Measurements from ENCODE around the gene CCNJL.
A peak's percentile ranks its signal among the peaks of the same experiment; 100 is the strongest.

CCNJL gene

DNA sequence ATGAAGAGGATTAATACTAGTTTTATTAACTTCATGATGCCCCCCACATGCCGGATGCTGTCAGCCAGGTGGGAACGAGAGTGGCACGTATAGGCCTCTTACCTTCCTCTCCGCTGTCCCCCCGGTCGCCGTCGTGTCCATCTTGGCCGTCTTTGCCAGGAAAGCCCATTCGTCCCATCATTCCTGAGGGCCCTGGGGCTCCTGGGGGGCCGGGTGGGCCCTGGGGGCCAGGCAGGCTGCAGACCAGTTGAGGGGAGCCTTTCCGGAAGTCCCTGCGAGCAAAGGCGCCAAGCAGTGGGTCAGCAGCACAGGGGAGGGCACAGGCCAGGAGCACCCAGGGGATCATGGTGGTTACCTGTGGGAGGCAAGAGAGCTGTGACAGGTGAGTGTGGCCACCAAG is 42.3 kb upstream of the CCNJL start:
- no peak overlapping the region for H3K27ac ChIP-seq (ENCODE audit: low read depth, low read length)
- H2BK12ac ChIP-seq (ENCODE audit: low read length), result no peak overlapping the region

GRCh38 chr5:160353379-160353778 is 41.0 kb upstream of the CCNJL start:
- H3K4me2 ChIP-seq (ENCODE audit: low read length), result no peak overlapping the region
- H2AK5ac ChIP-seq (ENCODE audit: low read length), result no peak overlapping the region
- H3K23ac ChIP-seq (ENCODE audit: low read length), result no peak overlapping the region
- no CpG with 5 or more reads among the region's 8 CpGs for WGBS (ENCODE audit: extremely low coverage, insufficient coverage, insufficient read length)
- H2BK12ac ChIP-seq (ENCODE audit: low read length), result no peak overlapping the region
- H3K27ac ChIP-seq (ENCODE audit: low read depth, low read length), result no peak overlapping the region
- H3K36me3 ChIP-seq (ENCODE audit: control insufficient read depth in 1 of 2, insufficient read depth in 2 of 2, low read length in 2 of 2), result no peaks in the 10 kb centered on the region
- H3K9me3 ChIP-seq (ENCODE audit: insufficient read depth, low read depth, low read length), result no peaks in the 10 kb centered on the region
- H2AFZ ChIP-seq (ENCODE audit: insufficient read depth, low read length, poor library complexity), result peak overlapping the region; percentile 45
- H3K14ac ChIP-seq (ENCODE audit: low read length), result no peak overlapping the region
- H2BK5ac ChIP-seq (ENCODE audit: low read depth, low read length, poor library complexity), result no peak overlapping the region
- no peak overlapping the region for H3K4me3 ChIP-seq (ENCODE audit: low read depth, low read length)
- H3K4me1 ChIP-seq (ENCODE audit: control insufficient read depth in 1 of 2, insufficient read depth in 2 of 2, low read length in 2 of 2), result no peaks in the 10 kb centered on the region
- no peak overlapping the region for H3K9ac ChIP-seq (ENCODE audit: low read length)
- no peak overlapping the region for H3K18ac ChIP-seq (ENCODE audit: low read length)
- DNase-seq, result no peak
- H3K79me1 ChIP-seq (ENCODE audit: low read length), result no peaks in the 10 kb centered on the region
- no peak overlapping the region for H4K8ac ChIP-seq (ENCODE audit: low read depth, low read length)
- H3K79me2 ChIP-seq (ENCODE audit: control insufficient read depth, insufficient read depth, low read length, poor library complexity), result no peaks in the 10 kb centered on the region
- H4K91ac ChIP-seq (ENCODE audit: low read depth, low read length), result no peak overlapping the region
- H4K12ac ChIP-seq (ENCODE audit: low read depth, low read length), result no peak overlapping the region
- H2BK120ac ChIP-seq (ENCODE audit: insufficient read depth, low read length, poor library complexity), result no peak overlapping the region
- H3K27me3 ChIP-seq (ENCODE audit: insufficient read depth, low read length), result no peaks in the 10 kb centered on the region
- H3K4ac ChIP-seq (ENCODE audit: low read depth, low read length), result no peak overlapping the region

More for the DNA sequence above, 42.3 kb upstream of the CCNJL start:
- Histone ChIP-seq H3K79me1 (ENCODE audit: low read length) (no peaks in the 10 kb centered on the region), H3K4ac (ENCODE audit: low read depth, low read length) (no peak overlapping the region), H3K9me3 (ENCODE audit: insufficient read depth, low read depth, low read length) (no peaks in the 10 kb centered on the region), H3K36me3 (ENCODE audit: control insufficient read depth in 1 of 2, insufficient read depth in 2 of 2, low read length in 2 of 2) (no peaks in the 10 kb centered on the region), H3K27me3 (ENCODE audit: insufficient read depth, low read length) (no peaks in the 10 kb centered on the region), H3K9ac (ENCODE audit: low read length) (no peak overlapping the region), H4K8ac (ENCODE audit: low read depth, low read length) (no peak overlapping the region), H4K91ac (ENCODE audit: low read depth, low read length) (no peak overlapping the region), H3K79me2 (ENCODE audit: control insufficient read depth, insufficient read depth, low read length, poor library complexity) (no peaks in the 10 kb centered on the region), H2AFZ (ENCODE audit: insufficient read depth, low read length, poor library complexity) (no peak overlapping the region), H3K14ac (ENCODE audit: low read length) (no peak overlapping the region), H2BK5ac (ENCODE audit: low read depth, low read length, poor library complexity) (no peak overlapping the region), H2AK5ac (ENCODE audit: low read length) (no peak overlapping the region), H4K12ac (ENCODE audit: low read depth, low read length) (no peak overlapping the region), H3K18ac (ENCODE audit: low read length) (no peak overlapping the region), H3K4me1 (ENCODE audit: control insufficient read depth in 1 of 2, insufficient read depth in 2 of 2, low read length in 2 of 2) (peaks cover 3% of the 10 kb centered on the region in 2 experiments), H3K4me2 (ENCODE audit: low read length) (no peak overlapping the region), H3K4me3 (ENCODE audit: low read depth, low read length) (no peak overlapping the region), H2BK120ac (ENCODE audit: insufficient read depth, low read length, poor library complexity) (no peak overlapping the region), H3K23ac (ENCODE audit: low read length) (no peak overlapping the region)
- no CpG with 5 or more reads among the region's 14 CpGs for WGBS (ENCODE audit: extremely low coverage, insufficient coverage, insufficient read length)
- no peak for DNase-seq

GRCh38 chr5:160352308-160352707 is 39.9 kb upstream of the CCNJL start:
- Histone ChIP-seq H3K4me3 (ENCODE audit: low read depth, low read length) (no peak overlapping the region), H3K27ac (ENCODE audit: low read depth, low read length) (no peak overlapping the region), H3K79me1 (ENCODE audit: low read length) (no peaks in the 10 kb centered on the region), H3K9me3 (ENCODE audit: insufficient read depth, low read depth, low read length) (no peaks in the 10 kb centered on the region), H4K12ac (ENCODE audit: low read depth, low read length) (no peak overlapping the region), H3K36me3 (ENCODE audit: control insufficient read depth in 1 of 2, insufficient read depth in 2 of 2, low read length in 2 of 2) (no peaks in the 10 kb centered on the region), H2BK5ac (ENCODE audit: low read depth, low read length, poor library complexity) (no peak overlapping the region), H2AFZ (ENCODE audit: insufficient read depth, low read length, poor library complexity) (no peak overlapping the region), H3K4me2 (ENCODE audit: low read length) (no peak overlapping the region), H3K27me3 (ENCODE audit: insufficient read depth, low read length) (no peaks in the 10 kb centered on the region), H3K79me2 (ENCODE audit: control insufficient read depth, insufficient read depth, low read length, poor library complexity) (no peaks in the 10 kb centered on the region), H2AK5ac (ENCODE audit: low read length) (no peak overlapping the region), H3K9ac (ENCODE audit: low read length) (no peak overlapping the region), H2BK12ac (ENCODE audit: low read length) (no peak overlapping the region), H2BK120ac (ENCODE audit: insufficient read depth, low read length, poor library complexity) (no peak overlapping the region), H4K91ac (ENCODE audit: low read depth, low read length) (no peak overlapping the region), H3K14ac (ENCODE audit: low read length) (no peak overlapping the region), H3K18ac (ENCODE audit: low read length) (no peak overlapping the region), H3K4ac (ENCODE audit: low read depth, low read length) (no peak overlapping the region), H3K23ac (ENCODE audit: low read length) (no peak overlapping the region), H3K4me1 (ENCODE audit: control insufficient read depth in 1 of 2, insufficient read depth in 2 of 2, low read length in 2 of 2) (no peaks in the 10 kb centered on the region), H4K8ac (ENCODE audit: low read depth, low read length) (no peak overlapping the region)
- no peak for DNase-seq
- WGBS (ENCODE audit: extremely low coverage, insufficient coverage, insufficient read length), result no CpG with 5 or more reads among the region's 4 CpGs

DNA sequence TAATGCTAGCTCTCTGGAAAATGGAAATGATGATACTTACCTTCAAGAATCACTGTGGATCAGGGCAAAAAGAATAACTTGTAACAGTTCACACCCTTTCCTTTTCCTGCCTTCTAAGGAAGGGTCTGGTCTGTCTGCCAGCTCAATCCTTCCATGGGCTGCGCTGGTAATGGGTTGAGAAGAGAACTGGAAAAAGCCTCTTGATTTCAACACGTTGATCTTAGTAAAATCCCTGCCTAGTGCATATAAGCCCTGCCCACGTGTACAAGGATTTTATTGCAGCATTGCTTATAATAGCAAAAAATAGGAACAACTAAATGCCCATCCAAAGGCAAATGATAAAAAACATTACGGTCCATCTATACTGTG is 37.6 kb upstream of the CCNJL start:
- Histone ChIP-seq H2BK12ac (ENCODE audit: low read length) (no peak overlapping the region), H4K12ac (ENCODE audit: low read depth, low read length) (no peak overlapping the region), H3K4me3 (ENCODE audit: low read depth, low read length) (no peak overlapping the region), H3K4ac (ENCODE audit: low read depth, low read length) (no peak overlapping the region), H2AK5ac (ENCODE audit: low read length) (no peak overlapping the region), H3K18ac (ENCODE audit: low read length) (no peak overlapping the region), H3K23ac (ENCODE audit: low read length) (no peak overlapping the region), H3K4me2 (ENCODE audit: low read length) (no peak overlapping the region), H3K27me3 (ENCODE audit: insufficient read depth, low read length) (no peaks in the 10 kb centered on the region), H3K14ac (ENCODE audit: low read length) (no peak overlapping the region), H3K79me1 (ENCODE audit: low read length) (peaks cover 3% of the 10 kb centered on the region), H4K91ac (ENCODE audit: low read depth, low read length) (no peak overlapping the region), H3K4me1 (ENCODE audit: control insufficient read depth in 1 of 2, insufficient read depth in 2 of 2, low read length in 2 of 2) (peaks cover 0 to 2% of the 10 kb centered on the region in 2 experiments), H3K9me3 (ENCODE audit: insufficient read depth, low read depth, low read length) (no peaks in the 10 kb centered on the region), H2BK5ac (ENCODE audit: low read depth, low read length, poor library complexity) (no peak overlapping the region), H3K27ac (ENCODE audit: low read depth, low read length) (no peak overlapping the region), H2AFZ (ENCODE audit: insufficient read depth, low read length, poor library complexity) (no peak overlapping the region), H3K9ac (ENCODE audit: low read length) (no peak overlapping the region), H3K36me3 (ENCODE audit: control insufficient read depth in 1 of 2, insufficient read depth in 2 of 2, low read length in 2 of 2) (no peaks in the 10 kb centered on the region), H4K8ac (ENCODE audit: low read depth, low read length) (no peak overlapping the region), H3K79me2 (ENCODE audit: control insufficient read depth, insufficient read depth, low read length, poor library complexity) (no peaks in the 10 kb centered on the region), H2BK120ac (ENCODE audit: insufficient read depth, low read length, poor library complexity) (no peak overlapping the region)
- no CpG with 5 or more reads among the region's 4 CpGs for WGBS (ENCODE audit: extremely low coverage, insufficient coverage, insufficient read length)
- DNase-seq, result no peak
